Mesothelial cell of epicardium (in vitro differentiated cells): Measurements from ENCODE around the gene DCAKD. TPM values are rescaled to one million over a fixed set of nuclear protein-coding genes. Genes with fewer than 3 reads are reported as not detected.

Source experiments
- DNase-seq, 2 experiments: peaks; one replicate each; pipeline ENCODE4 v3.0.0; 2021; ENCODE audit warnings: low spot score in 2 of 2; ENCODE audit not compliant: unreplicated experiment in 2 of 2
- H3K27ac Mint-ChIP-seq: 2 replicates; pipeline ENCODE4 v1.8.0; 2021; ENCODE audit warnings: mixed read lengths
- H3K27me3 Mint-ChIP-seq: 2 replicates; pipeline ENCODE4 v1.8.0; 2021; ENCODE audit warnings: low read depth, mixed read lengths
- H3K36me3 Mint-ChIP-seq: 2 replicates; pipeline ENCODE4 v1.8.0; 2021; ENCODE audit warnings: mixed read lengths
- H3K4me1 Mint-ChIP-seq: 2 replicates; pipeline ENCODE4 v1.8.0; 2021; ENCODE audit warnings: mixed read lengths
- H3K4me3 Mint-ChIP-seq: 2 replicates; pipeline ENCODE4 v1.8.0; 2021; ENCODE audit warnings: mild to moderate bottlenecking, moderate library complexity, mixed read lengths
- H3K9me3 Mint-ChIP-seq: 2 replicates; pipeline ENCODE4 v1.8.0; 2021; ENCODE audit warnings: mixed read lengths
- CTCF ChIP-seq: fragments of 200-600 bp; sonication (generic); IDR thresholded peaks from one replicate; pipeline ENCODE4 v1.5.0; 2021; ENCODE audit warnings: antibody characterized with exemption; ENCODE audit not compliant: unreplicated experiment
- total RNA-seq: library from RNA; stranded (reverse); gene quantifications from 3 replicates; pipeline ENCODE4 v1.2.1, GENCODE V29; 2021

DCAKD gene
- total RNA-seq, 1 donor from 2014 or later = 83.2 TPM

GRCh38 chr17:44996304-44996703, 55.1 kb downstream of the DCAKD start:
- H3K27ac Mint-ChIP-seq = no peak overlapping the region
- H3K36me3 Mint-ChIP-seq = no peaks in the 10 kb centered on the region
- no peak for TF ChIP-seq CTCF
- H3K27me3 Mint-ChIP-seq = peaks cover 11% of the 10 kb centered on the region
- H3K4me3 Mint-ChIP-seq = no peak overlapping the region
- peaks cover 13% of the 10 kb centered on the region for H3K9me3 Mint-ChIP-seq
- H3K4me1 Mint-ChIP-seq = peaks cover 12% of the 10 kb centered on the region
- no peak for DNase-seq

GRCh38 chr17:44995436-44996001, 55.9 kb downstream of the DCAKD start:
- Mint-ChIP-seq H3K9me3 (peaks cover 12% of the 10 kb centered on the region), H3K4me1 (peaks cover 12% of the 10 kb centered on the region), H3K27me3 (peaks cover 10% of the 10 kb centered on the region), H3K36me3 (no peaks in the 10 kb centered on the region), H3K27ac (no peak overlapping the region), H3K4me3 (no peak overlapping the region)
- no peak for TF ChIP-seq CTCF
- no peak for DNase-seq

GRCh38 chr17:44992242-44992939, 59.0 kb downstream of the DCAKD start:
- peaks cover 20% of the 10 kb centered on the region for H3K27me3 Mint-ChIP-seq
- no peak overlapping the region for H3K4me3 Mint-ChIP-seq
- no peak overlapping the region for H3K27ac Mint-ChIP-seq
- TF ChIP-seq CTCF = no peak
- no peak for DNase-seq
- no peaks in the 10 kb centered on the region for H3K9me3 Mint-ChIP-seq
- H3K4me1 Mint-ChIP-seq = peaks cover 8% of the 10 kb centered on the region
- H3K36me3 Mint-ChIP-seq = no peaks in the 10 kb centered on the region

- H3K27me3 Mint-ChIP-seq = peaks cover 24% of the 10 kb centered on the region
- no peaks in the 10 kb centered on the region for H3K9me3 Mint-ChIP-seq
- no peak overlapping the region for H3K4me3 Mint-ChIP-seq
- DNase-seq = no peak
- H3K36me3 Mint-ChIP-seq = no peaks in the 10 kb centered on the region
- no peak overlapping the region for H3K27ac Mint-ChIP-seq
- TF ChIP-seq CTCF = no peak
- peaks cover 6% of the 10 kb centered on the region for H3K4me1 Mint-ChIP-seq
Measured at GRCh38 chr17:44990994-44991393, 60.4 kb downstream of the DCAKD start.

GRCh38 chr17:44989552-44990138, 61.8 kb downstream of the DCAKD start:
- no peak overlapping the region for H3K27ac Mint-ChIP-seq
- no peaks in the 10 kb centered on the region for H3K9me3 Mint-ChIP-seq
- peaks cover 33% of the 10 kb centered on the region for H3K27me3 Mint-ChIP-seq
- H3K4me1 Mint-ChIP-seq = peaks cover 6% of the 10 kb centered on the region
- no peak for TF ChIP-seq CTCF
- DNase-seq = no peak
- H3K4me3 Mint-ChIP-seq = no peak overlapping the region
- no peaks in the 10 kb centered on the region for H3K36me3 Mint-ChIP-seq
